Transverse colon (tissue), 4 donors: ENCODE results near the gene ARHGAP10.

Experiments
- CTCF ChIP-seq, 5 experiments: fragments of 200-600 bp in 3 of 5; fragments of 450-650 bp in 2 of 5; sonication (generic) in 3 of 5; IDR thresholded peaks; 1 replicate in 2 of 5; 2 replicates in 3 of 5; pipeline ENCODE4 v1.5.1; 2016 to 2017; ENCODE audit warnings: antibody characterized with exemption in 5 of 5, inconsistent platforms in 3 of 5, mild to moderate bottlenecking in 2 of 5, moderate library complexity in 1 of 5
- EP300 ChIP-seq: sonication (generic); formaldehyde crosslinking; IDR thresholded peaks from one replicate; pipeline ENCODE4 v1.6.1; 2017; ENCODE audit warnings: antibody characterized with exemption, low read depth
- POLR2AphosphoS5 ChIP-seq, 3 donors: sonication (generic); formaldehyde crosslinking; IDR thresholded peaks; one replicate each; pipeline ENCODE4 v1.6.1; 2016; ENCODE audit warnings: antibody characterized with exemption in 3 of 3

- TF ChIP-seq CTCF (IDR thresholded peaks at IDR 0.05) (no peak), POLR2AphosphoS5 (IDR thresholded peaks at IDR 0.05) (no peak), EP300 (no peak)
These were observed 380.5 kb downstream of the ARHGAP10 start for GRCh38 chr4:148112231-148112982.
